ENCODE results near the gene PDCD6IP.
"Not testable (repeated sequence)": the region's sequence is repeated elsewhere in the genome, so short reads cannot be mapped to it uniquely, and the experiment has no call there.

PDCD6IP gene, protein sequence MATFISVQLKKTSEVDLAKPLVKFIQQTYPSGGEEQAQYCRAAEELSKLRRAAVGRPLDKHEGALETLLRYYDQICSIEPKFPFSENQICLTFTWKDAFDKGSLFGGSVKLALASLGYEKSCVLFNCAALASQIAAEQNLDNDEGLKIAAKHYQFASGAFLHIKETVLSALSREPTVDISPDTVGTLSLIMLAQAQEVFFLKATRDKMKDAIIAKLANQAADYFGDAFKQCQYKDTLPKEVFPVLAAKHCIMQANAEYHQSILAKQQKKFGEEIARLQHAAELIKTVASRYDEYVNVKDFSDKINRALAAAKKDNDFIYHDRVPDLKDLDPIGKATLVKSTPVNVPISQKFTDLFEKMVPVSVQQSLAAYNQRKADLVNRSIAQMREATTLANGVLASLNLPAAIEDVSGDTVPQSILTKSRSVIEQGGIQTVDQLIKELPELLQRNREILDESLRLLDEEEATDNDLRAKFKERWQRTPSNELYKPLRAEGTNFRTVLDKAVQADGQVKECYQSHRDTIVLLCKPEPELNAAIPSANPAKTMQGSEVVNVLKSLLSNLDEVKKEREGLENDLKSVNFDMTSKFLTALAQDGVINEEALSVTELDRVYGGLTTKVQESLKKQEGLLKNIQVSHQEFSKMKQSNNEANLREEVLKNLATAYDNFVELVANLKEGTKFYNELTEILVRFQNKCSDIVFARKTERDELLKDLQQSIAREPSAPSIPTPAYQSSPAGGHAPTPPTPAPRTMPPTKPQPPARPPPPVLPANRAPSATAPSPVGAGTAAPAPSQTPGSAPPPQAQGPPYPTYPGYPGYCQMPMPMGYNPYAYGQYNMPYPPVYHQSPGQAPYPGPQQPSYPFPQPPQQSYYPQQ

DNA sequence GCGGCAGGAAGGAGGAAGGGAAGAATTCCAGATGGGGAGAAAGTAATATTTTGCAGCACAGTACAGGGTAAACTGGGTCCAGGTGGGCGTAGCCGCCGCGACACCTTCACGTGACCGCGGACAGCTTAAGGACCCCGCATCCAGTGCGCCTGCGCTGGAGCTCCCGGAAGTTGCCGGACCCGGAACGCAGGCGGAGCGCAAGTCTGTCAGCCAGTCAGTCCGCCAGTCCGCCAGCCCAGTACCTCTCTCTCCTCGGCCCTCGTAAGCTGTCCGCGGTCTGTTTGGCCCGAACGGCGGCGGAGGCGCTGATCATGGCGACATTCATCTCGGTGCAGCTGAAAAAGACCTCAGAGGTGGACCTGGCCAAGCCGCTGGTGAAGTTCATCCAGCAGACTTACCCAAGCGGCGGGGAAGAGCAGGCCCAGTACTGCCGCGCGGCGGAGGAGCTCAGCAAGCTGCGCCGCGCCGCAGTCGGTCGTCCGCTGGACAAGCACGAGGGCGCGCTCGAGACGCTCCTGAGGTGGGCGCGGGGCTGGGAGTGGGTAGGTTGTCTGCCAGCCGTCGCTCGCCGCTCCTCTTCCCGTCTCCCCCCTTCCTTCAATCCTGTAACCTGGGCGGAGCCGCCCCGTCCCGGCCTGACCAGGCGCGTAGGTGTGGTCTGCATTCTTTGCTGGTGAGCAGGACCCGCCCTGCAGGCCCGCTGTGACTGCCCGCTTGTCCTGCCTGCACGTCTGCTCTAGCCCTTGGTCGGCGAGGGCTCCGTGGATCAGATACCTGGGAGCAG, at the start of gene PDCD6IP:
PDCD6IP (plus strand) TSS at position 213 of the 784 bp plus-strand sequence; CDS start at position 312, 99 bp downstream.
- DNase-seq (ENCODE audit: low spot score): peak; percentile 97

DNA sequence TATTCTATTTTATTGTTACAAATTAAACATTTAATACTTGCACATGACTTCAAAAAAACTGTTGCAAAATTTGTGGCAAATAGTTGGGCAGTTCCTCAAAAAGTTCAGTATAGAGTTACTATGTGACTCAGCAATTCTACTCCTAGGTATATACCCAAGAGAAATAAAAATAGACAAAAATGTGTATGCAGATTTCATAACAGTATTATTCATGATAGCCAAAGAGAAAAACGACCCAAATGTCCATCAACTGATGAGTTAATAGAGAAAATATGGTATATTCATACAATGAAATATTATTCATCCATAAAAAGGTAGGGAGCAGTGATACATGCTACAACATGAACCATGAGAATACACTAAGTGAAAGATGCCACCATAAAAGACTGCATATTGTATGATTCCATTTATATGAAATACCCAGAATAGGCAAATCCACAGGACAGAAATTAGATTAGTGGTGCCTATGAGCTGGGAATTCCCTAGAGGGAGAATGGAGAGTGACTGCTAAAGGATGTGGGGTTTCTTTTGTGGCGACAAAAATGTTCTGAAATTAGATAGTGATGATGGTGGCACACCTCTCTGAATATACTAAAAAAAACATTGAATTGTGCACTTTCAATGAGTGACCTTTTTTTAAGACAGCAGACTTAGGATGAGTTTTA, 48.8 kb upstream of the PDCD6IP start:
- DNase-seq (ENCODE audit: low spot score): no peak

- DNase-seq (ENCODE audit: low spot score): no peak
Measured at GRCh38 chr3:33750211-33750548, 48.2 kb upstream of the PDCD6IP start.

GRCh38 chr3:33751336-33751735, 47.1 kb upstream of the PDCD6IP start:
- DNase-seq (ENCODE audit: low spot score): no peak

GRCh38 chr3:33754391-33754790, 44.0 kb upstream of the PDCD6IP start:
- DNase-seq (ENCODE audit: low spot score): not testable (repeated sequence)

DNA sequence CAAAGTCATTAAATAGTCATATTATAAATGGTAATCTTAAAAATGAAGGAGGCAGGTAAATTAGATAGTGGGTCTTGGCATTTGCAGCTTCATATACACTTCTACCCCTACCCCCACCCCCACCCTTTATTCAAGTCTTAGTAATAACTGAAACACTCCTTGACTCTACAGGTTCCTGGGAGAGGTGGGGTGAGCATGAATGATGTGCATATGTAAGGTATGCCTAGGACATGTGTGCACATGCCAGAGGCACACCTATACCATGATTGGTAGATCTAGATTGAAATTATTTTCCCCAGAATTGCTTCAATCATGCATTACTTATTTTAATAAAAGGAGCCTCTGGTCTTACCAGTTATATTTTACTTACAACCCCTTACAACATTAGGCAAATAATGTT, 40.1 kb upstream of the PDCD6IP start:
- no peak for DNase-seq (ENCODE audit: low spot score)

- peak; percentile 13 for DNase-seq (ENCODE audit: low spot score)
Measured at GRCh38 chr3:33758864-33759263, 39.6 kb upstream of the PDCD6IP start.

DNA sequence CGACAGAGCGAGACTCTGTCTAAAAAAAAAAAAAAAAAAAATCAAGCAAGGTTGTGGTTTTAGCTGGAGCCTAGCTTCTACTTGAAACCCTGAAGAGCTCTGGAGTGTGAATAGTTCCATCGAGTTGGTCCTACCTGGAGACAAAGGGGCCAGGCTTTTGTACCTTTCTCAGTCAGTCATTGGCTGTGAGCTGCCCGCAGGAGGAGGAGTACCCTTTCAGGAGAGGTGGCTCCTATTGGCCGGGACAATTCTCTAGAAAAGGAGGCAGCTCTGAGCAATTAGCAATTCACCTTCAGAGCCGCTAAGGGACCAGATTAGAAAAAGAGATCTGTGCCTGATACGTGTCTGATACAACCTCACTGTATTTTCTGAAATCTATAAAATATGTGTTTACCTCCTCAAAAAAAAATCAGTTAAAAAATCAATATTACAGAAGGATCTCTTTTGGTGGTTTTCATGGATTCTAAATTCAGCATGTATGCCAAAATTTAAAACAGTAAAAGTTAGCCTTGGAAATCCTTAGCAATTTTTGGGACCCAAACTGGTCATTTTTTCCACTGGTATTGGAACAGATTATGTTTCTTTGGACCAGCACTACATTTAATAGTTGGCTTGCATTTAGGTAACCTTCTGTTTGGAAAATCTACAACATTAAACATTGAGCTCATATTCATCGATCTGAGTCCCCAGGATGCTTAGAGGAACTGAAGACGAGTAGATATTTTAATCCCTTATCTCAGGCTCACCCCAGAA, 29.7 kb upstream of the PDCD6IP start:
- no peak for DNase-seq (ENCODE audit: low spot score)

DNA sequence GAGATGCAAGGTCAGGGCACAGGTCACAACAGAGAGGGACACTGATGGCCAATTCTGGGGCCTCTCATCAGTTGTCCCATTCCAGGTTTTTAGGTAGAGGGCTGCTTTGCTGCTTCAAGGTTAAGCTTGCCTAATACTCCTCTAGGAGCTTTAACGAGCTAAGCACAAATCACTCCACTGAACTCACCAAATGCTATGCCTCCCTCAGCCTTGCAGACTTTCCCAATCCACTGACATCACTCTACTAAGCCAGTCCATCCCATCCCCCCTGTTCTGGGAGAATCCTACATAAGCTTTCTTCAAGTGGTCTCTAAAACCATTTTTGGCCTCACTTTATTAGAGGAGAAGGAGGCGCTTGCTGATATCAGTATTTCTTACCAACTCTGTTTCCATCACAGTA, 24.8 kb upstream of the PDCD6IP start:
- no peak for DNase-seq (ENCODE audit: low spot score)

GRCh38 chr3:33775363-33775762, 23.1 kb upstream of the PDCD6IP start:
- no peak for DNase-seq (ENCODE audit: low spot score)

DNA sequence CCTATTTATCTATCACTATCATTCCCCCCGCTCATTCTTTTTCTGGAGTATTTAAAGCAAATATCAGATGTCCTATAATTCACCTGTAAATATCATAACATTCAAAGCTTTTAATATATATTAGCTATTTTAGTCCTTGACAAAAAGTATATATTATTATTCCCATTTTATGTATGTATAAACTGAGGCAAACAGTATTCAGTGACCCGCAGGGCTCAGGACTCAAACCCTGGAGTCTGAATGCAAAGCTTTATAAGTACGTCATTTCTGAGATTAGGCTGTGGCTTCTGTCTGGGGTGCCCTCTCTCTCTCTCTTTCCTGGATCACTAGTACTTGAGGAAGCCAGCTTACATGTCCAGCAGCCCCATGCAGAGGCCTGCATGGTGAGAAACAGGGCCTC, 20.4 kb upstream of the PDCD6IP start:
- DNase-seq (ENCODE audit: low spot score): no peak

DNA sequence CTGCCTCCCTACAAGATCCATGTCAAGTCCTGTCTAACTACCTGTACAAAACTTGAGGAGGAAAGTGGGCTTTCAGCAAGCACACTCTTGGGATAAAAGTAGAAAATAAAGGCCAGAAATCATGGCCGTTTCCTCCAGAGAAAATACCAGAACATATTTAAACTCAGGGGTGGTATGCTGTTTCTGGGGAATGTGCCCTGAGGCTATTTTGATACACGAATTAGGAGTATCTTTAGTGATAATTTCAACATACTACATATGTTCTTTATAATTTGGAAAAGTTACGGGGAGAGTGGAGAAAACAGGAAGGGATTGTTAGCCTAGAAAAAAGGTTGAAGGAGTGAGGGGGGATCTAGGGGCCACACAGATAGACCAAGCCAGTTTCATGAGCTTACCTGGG, 18.7 kb upstream of the PDCD6IP start:
- no peak for DNase-seq (ENCODE audit: low spot score)

DNA sequence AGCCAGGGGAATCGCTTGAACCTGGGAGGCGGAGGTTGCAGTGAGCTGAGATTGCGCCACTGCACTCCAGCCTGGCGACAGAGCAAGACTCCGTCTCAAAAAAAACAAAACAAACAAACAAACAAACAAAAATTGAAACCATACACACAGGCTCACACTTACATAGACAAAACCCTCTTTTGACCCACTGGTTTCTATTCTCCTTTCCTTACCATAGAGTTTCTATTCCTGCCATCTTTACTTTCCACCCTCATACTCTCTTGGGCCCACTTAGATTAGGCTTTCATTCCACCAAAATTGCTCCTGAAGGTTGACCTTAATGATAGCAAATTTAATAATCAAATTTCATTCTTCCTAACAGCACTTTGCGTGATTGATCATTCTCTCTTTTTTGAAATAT, 17.0 kb upstream of the PDCD6IP start:
- DNase-seq (ENCODE audit: low spot score): not testable (repeated sequence)

- peak; percentile 80 for DNase-seq (ENCODE audit: low spot score)
Measured at GRCh38 chr3:33786565-33787327, 11.7 kb upstream of the PDCD6IP start.

DNA sequence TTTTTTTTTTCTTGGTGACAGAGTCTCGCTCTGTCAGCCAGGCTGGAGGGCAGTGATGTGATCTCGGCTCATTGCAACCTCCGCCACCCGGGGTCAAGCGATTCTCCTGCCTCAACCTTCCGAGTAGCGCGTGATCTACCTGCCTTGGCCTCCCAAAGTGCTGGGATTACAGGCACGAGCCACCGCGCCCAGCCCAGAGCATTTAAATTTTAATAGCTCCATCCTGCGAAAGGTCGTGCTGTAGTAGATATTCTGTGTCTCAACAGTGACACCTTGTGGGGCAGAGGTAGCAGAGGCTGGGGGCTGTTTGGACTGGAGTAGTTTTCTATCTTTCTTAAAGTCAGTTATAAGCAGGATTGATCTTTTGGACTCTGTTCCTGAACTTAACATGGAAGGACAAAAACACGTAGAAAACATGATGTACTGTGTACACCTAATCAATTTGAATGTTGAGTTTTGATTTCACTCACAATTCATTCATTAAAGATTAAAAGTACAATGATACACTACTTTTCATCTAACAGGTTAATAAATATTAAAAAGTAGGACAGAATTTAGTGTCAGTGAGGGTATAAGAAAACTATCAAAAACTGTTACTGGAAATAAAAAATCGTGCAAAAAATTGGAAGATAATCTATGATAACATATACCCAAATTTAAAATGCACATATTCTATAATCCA, 11.0 kb upstream of the PDCD6IP start:
- peak; percentile 80 for DNase-seq (ENCODE audit: low spot score)

DNA sequence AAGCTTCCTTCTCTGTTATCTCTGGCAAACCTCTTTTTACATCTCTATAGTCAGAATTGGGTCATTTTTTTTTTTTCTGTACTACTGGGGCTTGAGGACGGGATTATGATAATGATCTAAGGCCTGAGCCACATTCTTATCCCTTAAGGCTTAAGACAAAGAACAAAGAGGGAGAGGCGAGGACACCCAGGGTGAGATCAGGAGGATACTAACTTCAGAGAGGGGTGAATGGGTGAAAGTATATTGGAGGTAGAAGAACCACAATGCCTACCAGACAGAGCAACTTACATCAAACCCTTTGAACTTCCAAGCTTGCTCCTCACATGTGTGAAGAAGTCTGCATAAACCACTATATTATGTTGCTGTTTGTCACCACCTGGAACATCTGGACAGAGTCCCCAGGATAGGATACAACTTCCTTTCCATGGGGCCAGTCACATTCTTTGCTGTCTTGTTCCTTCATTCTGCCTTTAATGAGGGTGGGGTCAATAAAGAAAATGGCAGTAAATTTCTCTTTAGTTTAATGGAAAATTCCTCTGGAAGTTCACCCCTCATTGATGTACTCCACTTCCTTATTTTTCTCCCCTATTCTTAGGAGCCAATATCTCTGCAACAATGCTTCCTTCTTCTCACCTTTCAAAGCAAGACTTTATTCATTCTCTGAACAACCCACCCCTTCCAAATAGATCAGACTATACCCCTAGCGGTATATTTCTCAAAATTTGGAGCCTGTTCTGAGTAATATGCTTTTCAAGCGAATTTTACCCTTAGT, 9.1 kb upstream of the PDCD6IP start:
- DNase-seq (ENCODE audit: low spot score): no peak

- DNase-seq (ENCODE audit: low spot score): peak; percentile 55
Measured at GRCh38 chr3:33790091-33790490, 8.3 kb upstream of the PDCD6IP start.

GRCh38 chr3:33791477-33792166, 6.8 kb upstream of the PDCD6IP start:
- peak; percentile 83 for DNase-seq (ENCODE audit: low spot score)
